ENCODE results near the gene RPF1.
"Not testable (repeated sequence)": the region's sequence is repeated elsewhere in the genome, so short reads cannot be mapped to it uniquely, and the experiment has no call there.

The RPF1 gene

DNA sequence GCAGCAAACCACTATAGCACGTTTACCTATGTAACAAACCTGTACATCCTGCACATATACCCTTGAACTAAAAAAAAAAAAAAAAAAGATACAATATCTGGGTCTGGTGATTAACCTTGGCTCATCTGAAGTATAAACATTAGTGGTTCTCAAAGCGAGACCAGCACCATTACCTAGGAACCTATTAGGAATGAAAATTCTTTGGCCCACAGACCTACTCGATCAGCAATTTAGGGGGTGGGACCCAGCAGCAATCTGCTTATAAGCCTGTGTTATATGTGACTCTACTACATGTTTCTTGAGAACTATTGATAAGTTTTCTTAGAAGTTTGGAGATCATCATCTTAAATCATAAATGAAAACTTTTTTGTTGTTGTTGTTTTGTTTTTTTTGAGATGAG lies 17.4 kb downstream of the RPF1 start:
- no peak for DNase-seq

DNA sequence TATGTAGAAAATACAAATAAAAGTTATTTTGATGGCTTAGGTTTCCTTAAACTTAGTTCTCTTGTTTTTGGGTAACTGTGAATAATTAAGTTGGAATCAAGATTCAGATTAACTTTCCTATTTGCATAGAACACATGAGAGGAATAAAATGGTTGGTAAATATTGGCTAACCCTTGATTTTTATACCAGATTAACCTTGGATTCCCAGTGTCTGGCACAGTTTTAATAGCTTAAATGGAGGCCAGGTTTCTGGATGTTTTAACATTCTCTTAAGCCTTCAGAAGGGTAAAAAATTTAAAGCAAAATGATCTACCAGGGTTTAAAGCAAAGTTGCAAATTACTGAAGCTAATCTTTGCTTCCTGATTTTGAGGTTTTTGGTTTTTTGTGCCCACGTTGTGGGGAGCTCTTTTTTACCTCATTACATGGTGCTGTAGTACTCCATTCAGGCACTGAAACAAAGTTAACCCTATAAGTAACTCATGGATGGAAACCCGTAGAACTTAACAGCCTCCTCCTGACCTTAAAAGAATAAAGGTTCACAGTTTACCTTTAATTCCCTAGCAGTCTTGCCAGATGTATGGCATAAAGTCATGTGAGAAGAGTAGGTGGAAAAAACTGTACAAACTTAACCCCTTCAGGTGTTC lies 18.7 kb downstream of the RPF1 start:
- no peak for DNase-seq

DNA sequence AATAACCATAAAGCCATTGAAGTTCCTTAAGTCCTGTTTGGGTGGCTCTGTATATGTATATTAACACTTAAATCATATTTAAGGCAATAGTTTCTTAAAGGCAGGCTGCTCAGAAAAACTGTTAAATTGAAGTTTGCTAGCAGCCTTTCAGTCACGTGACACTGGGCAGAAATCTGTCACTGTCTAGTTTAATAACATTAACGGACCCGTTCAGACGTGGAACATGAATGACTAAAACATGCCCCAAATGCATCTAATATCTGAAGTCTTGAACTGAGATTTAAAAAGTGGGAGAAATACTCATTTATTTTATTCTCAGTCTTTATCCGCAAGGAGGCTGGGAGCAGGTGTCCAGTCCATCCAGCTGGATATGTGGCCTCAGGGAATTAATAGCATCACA lies 23.9 kb downstream of the RPF1 start:
- no peak for DNase-seq

DNA sequence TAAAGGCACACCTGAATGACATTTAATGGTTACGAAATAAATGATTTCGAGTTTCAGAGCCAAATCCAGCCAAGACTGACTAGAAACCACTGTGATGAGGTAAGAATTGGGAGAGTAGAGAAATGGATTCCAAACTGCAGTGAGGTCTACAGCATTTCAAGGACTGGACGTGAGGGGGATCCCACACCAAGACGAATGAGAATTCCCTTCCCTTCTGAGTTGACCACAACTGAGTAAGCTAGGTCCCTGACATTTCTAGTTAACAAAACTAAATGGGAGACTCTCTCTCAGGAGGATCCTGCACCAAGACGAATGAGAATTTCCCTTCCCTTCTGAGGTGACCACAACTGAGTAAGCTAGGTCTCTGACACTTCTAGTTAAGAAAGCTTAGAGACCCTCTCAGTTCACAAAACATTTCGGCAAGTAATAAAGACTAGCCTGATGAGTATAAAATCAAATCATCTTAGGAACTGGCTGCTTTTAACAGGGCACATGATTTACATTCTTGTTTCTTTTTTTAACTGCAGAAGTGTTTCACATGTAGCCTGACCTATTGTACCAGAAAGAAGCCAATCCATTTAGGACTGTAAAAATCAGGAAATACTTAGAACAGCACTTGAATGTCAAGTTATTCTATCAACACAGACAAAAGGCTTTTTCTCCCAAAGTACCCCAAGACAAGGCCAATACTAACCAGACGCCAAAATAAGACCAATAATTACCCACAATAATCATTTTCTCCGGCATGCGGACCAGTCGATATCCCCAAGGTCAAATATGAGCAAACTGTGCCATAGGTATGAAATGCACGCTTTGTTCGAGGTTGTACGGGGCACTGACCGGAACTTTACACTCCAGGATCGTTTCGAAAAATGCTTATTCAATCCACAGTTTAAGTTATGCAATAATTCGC lies 25.8 kb downstream of the RPF1 start:
- peak; percentile 19 for DNase-seq

DNA sequence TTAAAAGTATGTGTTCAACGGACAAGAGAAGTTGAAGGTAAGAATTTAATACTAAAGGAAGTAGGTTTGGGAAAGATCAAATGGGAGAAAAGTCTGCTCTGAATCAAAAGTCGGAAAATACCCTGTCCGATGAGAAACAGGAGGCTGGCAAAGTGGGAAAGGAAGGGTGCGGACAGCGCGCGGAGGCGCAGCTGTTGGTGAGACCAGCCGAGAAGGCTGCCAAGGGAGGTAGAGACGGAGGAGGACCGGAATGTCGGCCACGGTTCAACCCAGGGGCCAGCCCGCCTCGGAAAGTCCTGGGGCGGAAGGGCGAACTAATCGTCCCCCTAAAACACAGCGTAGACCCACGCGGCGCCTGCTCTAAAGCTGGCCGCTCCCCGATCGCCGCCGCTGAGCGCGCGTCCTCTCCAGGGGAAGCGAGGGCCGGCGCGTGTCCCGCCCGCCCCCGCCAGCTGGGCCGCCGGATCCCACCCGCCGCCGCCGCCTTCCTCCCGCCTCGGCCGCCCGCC lies 26.5 kb downstream of the RPF1 start:
- DNase-seq: no peak

DNA sequence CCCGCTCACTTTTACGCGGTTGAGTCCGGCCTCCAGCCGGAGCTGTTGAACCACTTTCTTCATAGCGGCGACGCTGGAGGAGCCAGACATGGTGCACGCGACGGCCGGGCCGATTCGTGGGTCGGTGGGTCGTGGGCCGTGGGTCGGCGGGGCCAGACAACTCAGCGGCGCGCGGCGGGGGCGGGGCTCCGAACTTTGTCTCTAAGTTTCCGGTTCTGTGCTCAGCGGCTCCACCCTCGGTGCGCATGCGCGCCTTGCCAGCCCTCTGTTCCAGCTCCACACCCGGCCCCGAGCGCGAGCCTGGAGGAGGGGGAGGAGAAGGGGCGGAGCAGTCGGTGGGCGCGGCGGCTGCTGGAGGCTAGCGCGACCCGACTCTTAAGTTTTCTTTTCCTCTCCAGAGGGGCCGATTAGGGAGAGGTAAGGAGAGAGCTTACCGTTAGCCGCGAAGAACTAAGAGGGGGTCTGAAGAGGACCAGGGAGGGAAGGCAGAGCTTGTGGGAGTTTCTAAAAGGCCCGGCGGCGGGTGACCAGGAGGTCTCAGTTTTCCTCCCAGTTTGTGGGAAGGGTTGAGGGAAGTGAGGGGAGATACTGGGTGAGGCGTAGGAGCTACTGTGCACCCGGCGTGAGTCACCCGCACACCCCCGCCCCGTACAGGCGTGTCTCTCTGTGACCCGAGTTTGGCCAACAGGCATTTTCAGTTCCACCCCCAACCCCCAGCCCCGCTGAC lies 27.1 kb downstream of the RPF1 start, which contains the start of the genes GNG5 and SPATA1:
Gene GNG5, minus strand, starts transcription at position 580 of the 727 bp plus-strand sequence. Its CDS starts 490 bp downstream, at position 90.
Gene SPATA1, plus strand, starts transcription at position 385 of the 727 bp plus-strand sequence. CDS start 9,974 bp downstream, outside the sequence.
- peak; percentile 97 for DNase-seq

DNA sequence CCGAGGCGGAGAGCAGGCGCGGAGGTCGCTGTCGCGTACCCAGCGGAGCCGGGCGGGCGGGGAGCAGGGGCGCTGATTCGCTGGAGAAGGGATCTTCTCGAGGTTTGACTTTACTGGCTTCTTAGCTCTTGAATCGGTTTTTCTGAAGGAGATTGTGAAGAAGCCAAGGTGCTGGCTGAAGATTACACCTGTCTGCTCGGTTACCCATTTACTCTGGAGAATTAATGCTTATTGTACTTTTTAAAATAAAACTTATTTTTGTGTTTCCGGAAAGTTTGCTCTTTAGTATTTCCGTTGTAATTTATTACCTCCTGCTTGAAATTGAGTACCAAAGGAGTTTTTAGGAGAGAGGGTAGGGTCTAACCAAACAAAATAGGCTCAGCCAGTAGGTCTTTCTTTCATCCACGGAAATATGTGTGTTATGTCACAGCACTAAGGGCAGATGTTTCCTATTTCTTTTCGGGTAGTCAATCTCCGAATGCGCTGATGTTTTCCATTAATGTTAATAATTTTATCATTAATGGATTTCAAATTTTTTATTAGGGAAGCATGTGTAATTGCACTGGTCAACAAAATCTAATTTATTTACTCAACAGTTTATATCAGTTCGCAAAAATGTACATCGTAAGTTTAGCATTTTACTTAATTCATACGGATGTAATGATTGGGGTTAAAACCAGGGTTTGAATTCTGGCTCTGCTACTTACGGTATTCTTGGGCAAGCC lies 27.8 kb downstream of the RPF1 start:
- no peak for DNase-seq

DNA sequence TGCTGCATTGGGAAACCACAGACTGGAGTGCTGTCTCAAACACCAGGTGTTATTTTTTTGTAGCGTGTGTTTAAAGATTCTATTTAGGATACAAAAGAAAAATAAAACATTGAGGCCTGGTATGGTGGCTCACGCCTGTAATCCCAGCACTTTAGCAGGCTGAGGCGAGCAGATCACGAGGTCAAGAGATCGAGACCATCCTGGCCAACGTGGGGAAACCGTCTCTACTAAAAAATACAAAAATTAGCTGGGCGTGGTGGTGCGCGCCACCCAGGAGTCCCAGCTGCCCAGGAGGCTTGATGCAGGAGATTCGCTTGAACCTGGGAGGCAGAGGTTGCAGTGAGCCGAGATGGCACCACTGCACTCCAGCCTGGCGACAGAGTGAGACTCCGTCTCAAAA lies 28.8 kb downstream of the RPF1 start:
- not testable (repeated sequence) for DNase-seq

DNA sequence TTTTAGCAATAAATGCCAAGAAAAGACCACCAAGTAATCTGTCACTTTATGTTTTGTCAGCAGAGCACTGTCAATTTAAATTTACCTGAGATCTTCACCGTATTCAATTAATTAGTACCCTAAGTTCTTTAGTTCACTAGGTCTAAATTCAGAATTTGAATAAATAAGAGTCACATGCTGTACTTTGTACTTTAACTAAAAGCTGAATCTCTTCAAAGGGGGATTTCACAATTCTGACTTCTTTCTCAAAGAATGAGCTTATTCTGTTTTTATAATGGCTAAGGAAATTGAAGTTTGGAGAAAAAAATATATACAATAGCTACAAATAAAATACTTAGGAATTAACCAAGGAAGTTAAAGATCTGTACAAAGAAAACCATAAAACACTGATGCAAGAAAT lies 29.4 kb downstream of the RPF1 start:
- no peak for DNase-seq

DNA sequence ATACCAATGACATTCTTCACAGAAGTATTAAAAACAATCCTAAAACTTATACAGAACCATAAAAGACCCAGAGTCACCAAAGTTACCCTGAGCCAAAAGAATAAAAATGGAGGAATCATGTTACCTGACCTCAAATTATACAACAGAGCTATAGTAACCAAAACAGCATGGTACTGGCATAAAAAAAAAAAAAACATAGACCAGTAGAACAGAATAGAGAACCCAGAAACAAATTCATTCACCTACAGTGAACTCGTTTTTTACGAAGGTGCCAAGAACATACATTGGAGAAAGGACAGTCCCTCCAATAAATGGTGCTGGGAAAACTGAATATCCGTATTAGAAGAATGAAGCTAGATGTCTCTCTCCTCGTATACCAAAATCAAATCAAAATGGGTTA lies 30.0 kb downstream of the RPF1 start:
- no peak for DNase-seq

DNA sequence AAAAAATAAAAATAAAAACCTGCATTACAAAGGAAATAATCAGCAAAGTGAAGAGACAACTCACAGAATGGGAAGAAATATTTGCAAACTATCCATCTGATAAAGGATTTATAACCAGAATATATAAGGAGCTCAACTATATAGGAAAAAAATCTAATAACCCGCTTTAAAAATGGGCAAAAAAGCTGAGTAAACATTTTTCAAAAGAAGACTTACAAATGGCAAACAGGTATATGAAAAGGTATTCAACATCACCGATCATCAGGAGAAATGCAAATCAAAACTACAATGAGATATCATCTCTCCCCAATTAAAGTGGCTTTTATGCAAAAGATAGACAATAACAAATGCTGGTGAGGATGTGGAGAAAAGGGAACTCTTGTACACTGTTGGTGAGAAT lies 31.1 kb downstream of the RPF1 start:
- DNase-seq: no peak

DNA sequence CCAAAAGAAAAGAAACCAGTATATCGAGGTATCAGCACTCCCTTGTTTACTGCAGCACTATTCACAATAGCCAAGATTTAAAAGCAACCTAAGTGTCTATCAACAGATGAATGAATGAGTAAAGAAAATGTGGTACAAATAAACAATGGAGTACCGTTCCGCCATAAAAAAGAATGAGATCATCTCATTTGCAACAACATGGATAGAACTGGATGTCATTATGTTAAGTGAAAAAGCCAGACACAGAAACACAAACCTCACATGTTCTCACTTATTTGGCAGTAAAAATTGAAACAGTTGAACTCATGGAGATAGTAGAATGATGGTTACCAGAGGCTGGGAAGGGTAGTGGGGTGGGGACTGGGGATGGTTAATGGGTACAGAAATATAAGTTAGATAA lies 31.6 kb downstream of the RPF1 start:
- DNase-seq: no peak

DNA sequence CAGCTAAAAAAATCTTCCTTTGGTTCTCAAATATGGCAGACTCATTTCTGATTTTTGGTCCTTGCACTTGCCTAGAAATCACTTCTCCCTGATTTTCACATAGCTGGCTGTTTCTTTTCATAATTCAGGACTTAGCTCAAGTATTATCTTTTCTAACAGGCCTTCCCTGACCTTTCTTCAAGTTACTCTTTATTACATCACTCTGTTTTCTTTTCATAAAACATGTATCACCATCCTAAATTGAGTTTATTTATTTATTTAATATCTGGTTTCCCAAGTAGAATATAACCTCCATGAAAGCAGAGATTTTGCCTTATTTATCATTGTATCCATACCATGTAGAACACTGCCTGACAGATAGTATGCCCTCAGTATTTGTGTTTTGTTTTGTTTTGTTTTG lies 45.5 kb downstream of the RPF1 start:
- no peak for DNase-seq

DNA sequence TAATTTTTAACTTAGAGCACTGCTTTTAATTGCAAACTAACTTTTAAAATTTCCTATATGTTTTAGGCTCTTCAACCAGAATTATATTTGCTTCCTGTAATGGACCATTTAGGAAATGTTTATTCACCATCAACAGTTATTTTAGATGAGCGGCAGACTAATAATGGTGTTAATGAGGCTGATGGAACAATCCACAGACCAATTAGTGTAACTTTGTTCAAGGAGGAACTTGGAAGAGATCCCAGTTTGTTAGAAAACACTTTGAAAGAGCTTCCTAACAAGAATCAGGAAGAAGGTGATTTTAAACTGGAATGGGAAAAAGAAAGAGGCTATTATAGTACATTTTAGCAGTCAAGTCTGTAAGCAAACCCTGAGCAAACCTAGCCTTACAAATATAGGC lies 46.7 kb downstream of the RPF1 start:
- no peak for DNase-seq

DNA sequence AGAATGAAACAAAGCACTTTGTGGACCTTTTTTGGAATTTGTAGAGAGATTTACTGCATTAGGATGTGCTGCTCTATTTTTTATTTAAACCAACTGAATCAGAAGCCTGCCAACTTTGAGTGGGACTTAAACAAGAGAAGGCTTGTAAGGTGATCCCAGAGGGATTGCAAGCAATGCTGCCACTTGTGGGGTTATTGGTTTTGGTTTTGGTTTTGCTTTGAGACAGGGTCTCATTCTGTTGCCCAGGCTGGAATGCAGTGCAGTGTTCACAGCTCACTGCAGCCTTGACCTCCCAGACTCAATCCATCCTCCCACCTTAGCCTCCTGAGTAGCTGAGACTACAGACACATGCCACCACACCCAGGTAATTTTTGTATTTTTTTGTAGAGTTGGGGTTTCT lies 59.5 kb downstream of the RPF1 start:
- DNase-seq: no peak

DNA sequence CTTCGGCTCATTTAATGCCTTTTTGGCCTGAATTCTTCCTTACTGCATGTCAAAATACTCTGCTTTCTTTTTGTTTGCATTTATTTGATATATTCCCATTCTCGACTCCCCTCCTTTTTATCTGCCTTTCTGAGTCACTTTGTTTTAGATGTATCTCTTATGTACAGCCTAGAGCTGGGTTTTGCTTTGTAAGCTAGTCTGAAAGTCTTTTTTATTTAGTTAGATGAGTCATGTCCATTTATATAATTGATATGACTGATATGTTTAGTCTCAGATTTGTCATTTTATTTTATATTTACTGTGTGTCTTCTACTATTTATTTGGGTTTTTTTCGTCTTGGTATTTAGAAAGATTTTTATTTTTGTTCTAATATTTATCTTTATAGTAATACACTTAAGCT lies 60.9 kb downstream of the RPF1 start:
- no peak for DNase-seq

DNA sequence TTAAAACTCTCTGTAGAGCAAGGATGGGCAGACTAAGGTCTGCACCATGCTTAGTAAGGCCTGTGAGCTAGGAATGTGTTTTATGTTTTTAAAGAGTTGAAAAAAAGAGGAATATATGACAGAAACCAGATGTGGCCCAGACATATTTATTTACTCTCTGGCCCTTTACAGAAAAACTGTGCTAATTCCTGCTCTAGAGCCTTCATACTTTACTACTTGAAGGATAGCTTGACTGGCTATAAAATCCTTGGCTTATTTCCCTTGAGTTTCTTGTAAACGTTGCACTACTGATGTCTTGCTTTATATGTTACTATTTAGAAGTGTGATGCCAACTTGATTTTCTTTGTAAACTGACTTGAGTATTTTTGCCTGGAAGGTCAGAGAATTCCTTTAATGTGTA lies 61.7 kb downstream of the RPF1 start:
- no peak for DNase-seq

DNA sequence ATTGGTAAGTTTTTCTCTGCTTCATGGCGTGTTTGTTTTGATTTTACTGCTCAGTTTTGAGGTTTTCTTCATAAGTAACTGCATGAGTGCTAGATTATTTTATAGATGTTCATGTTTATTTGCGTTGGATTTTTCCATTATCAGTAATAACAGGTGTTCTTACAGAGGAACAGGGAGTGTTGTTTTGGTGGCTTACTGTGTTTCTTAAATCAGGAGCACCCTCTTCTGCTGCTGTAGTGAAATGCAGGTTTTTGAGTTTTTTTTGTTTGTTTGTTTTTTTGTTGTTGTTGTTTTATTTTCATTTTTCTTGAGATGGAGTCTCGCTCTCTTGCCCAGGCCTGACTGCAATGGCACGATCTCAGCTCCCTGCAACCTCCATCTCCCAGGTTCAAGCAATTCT lies 62.6 kb downstream of the RPF1 start:
- DNase-seq: peak; percentile 5

All from CD4-positive, alpha-beta T cell treated with Interleukin-17A for 1 hour (primary cell).